ENCODE results near the gene BMX.

BMX gene

DNA sequence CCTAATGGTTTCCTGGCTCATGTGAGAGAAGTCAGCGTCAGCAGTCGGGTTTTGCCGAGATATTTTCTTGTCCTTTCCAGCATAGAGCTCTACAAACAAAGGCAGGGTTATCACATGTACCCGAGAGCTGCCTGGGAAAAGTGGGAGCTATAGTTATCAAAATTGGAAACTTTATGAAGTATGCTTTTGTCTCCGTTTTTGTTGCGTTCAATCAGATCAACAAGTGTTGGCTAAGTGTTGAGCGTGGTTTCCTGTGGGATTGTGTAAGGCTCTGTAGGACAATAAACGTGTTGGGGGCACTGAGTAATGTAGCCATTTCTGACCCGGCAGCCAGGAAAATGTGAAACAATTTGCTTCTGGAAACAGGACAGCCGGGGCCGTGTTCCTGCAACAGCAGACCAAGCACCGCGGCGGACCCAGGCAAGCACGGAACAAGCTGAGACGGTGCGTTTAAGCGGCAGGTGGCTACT is at the start of gene BMX:
BMX (plus strand) TSS at position 311 of the 470 bp plus-strand sequence. CDS start 7,547 bp downstream, outside the sequence.
- Histone ChIP-seq H3K4me3 (ENCODE audit: low read depth, low read length) (no peak within 1 kb of the TSS), H3K36me3 (ENCODE audit: insufficient read depth, low read length) (no peaks in the 10 kb centered on the region), H3K4me1 (ENCODE audit: control insufficient read depth, insufficient read depth, low read length, unreplicated experiment) (no peaks in the 10 kb centered on the region), H3K79me2 (ENCODE audit: control insufficient read depth, insufficient read depth, low read length, unreplicated experiment) (no peaks in the 10 kb centered on the region), H2AFZ (ENCODE audit: low read length, unreplicated experiment) (no peak within 1 kb of the TSS), H3K27me3 (ENCODE audit: insufficient read depth, low read length) (peaks cover 23% of the 10 kb centered on the region; the same call in 1 of the 2 replicates), H3K27ac (ENCODE audit: low read depth, low read length) (no peak within 1 kb of the TSS)

DNA sequence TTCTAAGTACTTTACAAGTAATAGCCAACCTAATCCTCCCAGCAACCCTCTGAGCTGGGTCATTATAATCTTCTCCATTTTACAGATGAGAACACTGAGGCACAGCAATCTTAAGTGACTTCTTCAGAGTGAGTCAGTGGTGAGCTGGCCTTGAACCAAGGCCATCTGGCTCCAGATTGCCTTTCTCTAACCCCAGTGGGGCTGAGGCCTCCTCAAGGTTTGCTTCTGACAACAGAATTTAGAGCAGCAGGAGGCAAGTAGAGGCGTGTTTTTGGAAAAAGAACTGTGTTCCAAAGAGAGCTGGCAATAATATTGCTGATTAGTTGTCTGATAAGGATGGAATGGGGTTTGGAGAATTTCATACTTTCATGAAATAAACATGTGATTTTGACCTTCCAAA is 48.7 kb upstream of the BMX start:
- H3K36me3 ChIP-seq (ENCODE audit: insufficient read depth, low read length) = no peaks in the 10 kb centered on the region
- no peak overlapping the region for H3K4me3 ChIP-seq (ENCODE audit: low read depth, low read length)
- H3K79me2 ChIP-seq (ENCODE audit: control insufficient read depth, insufficient read depth, low read length, unreplicated experiment) = no peaks in the 10 kb centered on the region
- no peak overlapping the region for H3K27ac ChIP-seq (ENCODE audit: low read depth, low read length)
- no peak overlapping the region for H2AFZ ChIP-seq (ENCODE audit: low read length, unreplicated experiment)
- no peaks in the 10 kb centered on the region for H3K4me1 ChIP-seq (ENCODE audit: control insufficient read depth, insufficient read depth, low read length, unreplicated experiment)
- no peaks in the 10 kb centered on the region for H3K27me3 ChIP-seq (ENCODE audit: insufficient read depth, low read length)

DNA sequence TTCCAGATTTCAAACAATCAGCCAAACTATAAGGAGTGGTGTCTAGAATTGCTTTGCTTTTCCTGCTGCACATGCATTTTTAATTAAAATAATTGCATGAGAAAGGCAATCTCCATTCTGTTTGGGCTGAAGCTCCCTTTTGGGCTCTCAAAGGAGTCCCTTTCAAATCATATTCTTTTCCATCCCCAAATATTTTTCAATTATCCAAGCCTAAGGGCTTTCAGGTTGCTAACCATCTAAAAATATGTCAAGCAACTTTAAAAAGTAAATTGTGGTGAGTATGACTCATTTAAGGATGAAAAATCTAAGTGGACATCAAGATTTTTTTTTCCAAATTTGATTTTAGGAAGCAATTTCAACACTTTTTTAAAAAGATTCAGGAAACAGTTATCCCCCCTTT is 35.9 kb upstream of the BMX start:
- Histone ChIP-seq H3K27me3 (ENCODE audit: insufficient read depth, low read length) (no peaks in the 10 kb centered on the region), H3K36me3 (ENCODE audit: insufficient read depth, low read length) (0 out of 2 replicates have a peak, but pooled peaks cover 4% of the 10 kb centered on the region), H2AFZ (ENCODE audit: low read length, unreplicated experiment) (no peak overlapping the region), H3K4me1 (ENCODE audit: control insufficient read depth, insufficient read depth, low read length, unreplicated experiment) (peaks cover 10% of the 10 kb centered on the region), H3K4me3 (ENCODE audit: low read depth, low read length) (no peak overlapping the region), H3K79me2 (ENCODE audit: control insufficient read depth, insufficient read depth, low read length, unreplicated experiment) (no peaks in the 10 kb centered on the region), H3K27ac (ENCODE audit: low read depth, low read length) (no peak overlapping the region)

DNA sequence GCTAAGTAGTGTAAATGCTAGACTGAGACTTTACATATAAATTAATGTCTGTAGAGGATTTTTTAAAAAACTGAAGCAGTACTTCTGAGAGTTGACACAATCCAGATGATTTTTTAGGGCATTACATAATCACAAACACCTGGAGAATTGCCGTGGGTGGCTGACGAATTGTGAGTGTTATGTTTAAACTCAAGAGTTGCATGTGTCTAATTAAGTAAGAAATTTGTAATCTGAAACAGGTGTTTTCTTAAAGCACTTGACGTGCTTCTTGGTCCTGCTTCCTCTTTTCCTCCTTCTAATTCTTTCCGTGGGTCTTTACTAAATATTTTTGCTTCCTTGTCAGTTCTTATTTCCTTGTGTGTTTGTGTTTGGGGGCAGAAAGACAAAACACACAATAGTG is 35.3 kb upstream of the BMX start:
- Histone ChIP-seq H3K79me2 (ENCODE audit: control insufficient read depth, insufficient read depth, low read length, unreplicated experiment) (no peaks in the 10 kb centered on the region), H3K36me3 (ENCODE audit: insufficient read depth, low read length) (0 out of 2 replicates have a peak, but pooled peaks cover 4% of the 10 kb centered on the region), H3K4me3 (ENCODE audit: low read depth, low read length) (no peak overlapping the region), H3K4me1 (ENCODE audit: control insufficient read depth, insufficient read depth, low read length, unreplicated experiment) (peaks cover 10% of the 10 kb centered on the region), H2AFZ (ENCODE audit: low read length, unreplicated experiment) (no peak overlapping the region), H3K27me3 (ENCODE audit: insufficient read depth, low read length) (no peaks in the 10 kb centered on the region), H3K27ac (ENCODE audit: low read depth, low read length) (no peak overlapping the region)

DNA sequence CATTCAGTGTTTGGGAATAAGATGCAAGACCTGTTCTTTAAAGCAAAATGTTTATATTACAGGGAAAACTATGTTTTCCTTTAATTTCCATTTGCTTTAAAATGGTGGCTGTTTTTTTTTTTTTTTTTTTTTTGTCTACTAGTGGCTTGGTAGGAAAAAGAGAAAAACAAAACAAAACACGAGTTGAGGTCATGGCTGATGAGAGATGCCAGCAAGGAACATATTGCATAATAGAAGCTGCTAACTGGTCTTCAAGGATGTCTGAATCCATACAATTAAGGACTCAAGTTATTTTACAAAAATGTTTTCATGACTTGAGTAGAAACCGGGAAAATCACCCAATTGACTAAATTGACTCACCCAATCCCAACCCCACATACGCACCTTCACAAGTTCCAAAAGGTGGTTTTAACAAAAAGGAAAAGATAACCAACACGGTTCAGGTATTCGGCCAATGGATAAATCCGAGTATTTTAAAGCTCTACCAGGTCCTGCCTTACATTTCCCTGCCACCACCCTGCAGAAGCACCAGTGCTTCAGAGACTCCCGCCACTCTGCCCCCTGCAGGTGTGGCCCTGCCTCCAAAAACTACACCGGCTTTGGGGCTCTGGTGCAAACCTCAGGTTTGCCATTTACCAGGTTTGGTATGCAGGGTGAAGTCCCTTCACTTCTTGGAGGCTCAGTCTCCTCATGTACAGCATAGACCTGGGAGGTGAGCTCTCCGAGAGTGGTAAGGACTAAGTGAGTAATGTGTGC is 34.5 kb upstream of the BMX start:
- Histone ChIP-seq H3K4me1 (ENCODE audit: control insufficient read depth, insufficient read depth, low read length, unreplicated experiment) (peaks cover 10% of the 10 kb centered on the region), H3K36me3 (ENCODE audit: insufficient read depth, low read length) (0 out of 2 replicates have a peak, but pooled peaks cover 4% of the 10 kb centered on the region)

DNA sequence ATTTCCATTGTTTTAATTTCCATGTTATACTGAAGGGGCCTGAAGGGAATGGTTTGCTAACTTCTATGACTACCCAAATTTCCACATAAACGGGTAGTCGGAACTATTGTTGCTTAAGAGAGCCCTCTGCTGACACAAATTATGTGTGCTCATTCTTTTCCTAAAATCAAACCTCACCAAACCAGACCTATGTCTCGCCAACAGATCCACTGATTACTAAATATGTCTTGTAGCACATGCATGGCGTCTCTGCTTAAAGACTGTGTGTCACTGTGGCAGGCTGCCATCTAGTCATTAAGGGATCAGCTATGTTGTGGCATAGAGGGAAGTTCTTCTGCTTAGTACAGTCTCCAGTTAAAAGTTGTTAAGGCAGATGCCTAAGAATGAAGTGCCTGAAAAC is 32.6 kb upstream of the BMX start:
- no peak overlapping the region for H2AFZ ChIP-seq (ENCODE audit: low read length, unreplicated experiment)
- H3K27me3 ChIP-seq (ENCODE audit: insufficient read depth, low read length) = no peaks in the 10 kb centered on the region
- H3K79me2 ChIP-seq (ENCODE audit: control insufficient read depth, insufficient read depth, low read length, unreplicated experiment) = no peaks in the 10 kb centered on the region
- H3K4me3 ChIP-seq (ENCODE audit: low read depth, low read length) = no peak overlapping the region
- peaks cover 17% of the 10 kb centered on the region for H3K4me1 ChIP-seq (ENCODE audit: control insufficient read depth, insufficient read depth, low read length, unreplicated experiment)
- H3K36me3 ChIP-seq (ENCODE audit: insufficient read depth, low read length) = 0 out of 2 replicates have a peak, but pooled peaks cover 4% of the 10 kb centered on the region
- H3K27ac ChIP-seq (ENCODE audit: low read depth, low read length) = no peak overlapping the region

More for the DNA sequence above, 34.5 kb upstream of the BMX start:
- no peak overlapping the region for H3K4me3 ChIP-seq (ENCODE audit: low read depth, low read length)
- no peaks in the 10 kb centered on the region for H3K79me2 ChIP-seq (ENCODE audit: control insufficient read depth, insufficient read depth, low read length, unreplicated experiment)
- no peak overlapping the region for H2AFZ ChIP-seq (ENCODE audit: low read length, unreplicated experiment)
- no peak overlapping the region for H3K27ac ChIP-seq (ENCODE audit: low read depth, low read length)
- H3K27me3 ChIP-seq (ENCODE audit: insufficient read depth, low read length) = no peaks in the 10 kb centered on the region

- Histone ChIP-seq H3K4me1 (ENCODE audit: control insufficient read depth, insufficient read depth, low read length, unreplicated experiment) (peaks cover 18% of the 10 kb centered on the region), H3K4me3 (ENCODE audit: low read depth, low read length) (no peak overlapping the region), H2AFZ (ENCODE audit: low read length, unreplicated experiment) (no peak overlapping the region), H3K27ac (ENCODE audit: low read depth, low read length) (no peak overlapping the region), H3K27me3 (ENCODE audit: insufficient read depth, low read length) (no peaks in the 10 kb centered on the region), H3K36me3 (ENCODE audit: insufficient read depth, low read length) (0 out of 2 replicates have a peak, but pooled peaks cover 4% of the 10 kb centered on the region), H3K79me2 (ENCODE audit: control insufficient read depth, insufficient read depth, low read length, unreplicated experiment) (no peaks in the 10 kb centered on the region)
These were observed 31.0 kb upstream of the BMX start for GRCh38 chrX:15469613-15470012.

DNA sequence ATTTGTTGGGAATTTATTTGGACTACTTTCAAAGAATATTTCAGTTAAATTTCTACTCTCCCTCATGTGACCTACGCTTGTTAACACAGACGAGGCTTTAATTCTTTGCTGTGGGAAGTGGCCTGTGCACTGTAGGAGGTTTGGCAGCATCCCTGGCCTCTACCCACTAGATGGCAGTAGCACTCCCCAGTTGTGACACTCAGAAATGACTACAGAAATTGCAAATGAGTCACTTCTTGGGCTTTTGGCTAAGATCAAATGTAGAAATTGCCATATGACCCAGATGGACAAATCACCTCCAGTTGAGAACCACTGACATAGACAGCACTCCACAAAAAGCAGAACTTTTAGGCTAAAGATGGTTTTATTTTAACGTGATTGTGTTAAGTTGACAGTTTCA is 29.6 kb upstream of the BMX start:
- H3K27me3 ChIP-seq (ENCODE audit: insufficient read depth, low read length) = no peaks in the 10 kb centered on the region
- no peak overlapping the region for H3K4me3 ChIP-seq (ENCODE audit: low read depth, low read length)
- 0 out of 2 replicates have a peak, but pooled peaks cover 4% of the 10 kb centered on the region for H3K36me3 ChIP-seq (ENCODE audit: insufficient read depth, low read length)
- H3K4me1 ChIP-seq (ENCODE audit: control insufficient read depth, insufficient read depth, low read length, unreplicated experiment) = peaks cover 18% of the 10 kb centered on the region
- no peaks in the 10 kb centered on the region for H3K79me2 ChIP-seq (ENCODE audit: control insufficient read depth, insufficient read depth, low read length, unreplicated experiment)
- peak overlapping the region; percentile 34; the same call in 1 of the 2 replicates for H3K27ac ChIP-seq (ENCODE audit: low read depth, low read length)
- no peak overlapping the region for H2AFZ ChIP-seq (ENCODE audit: low read length, unreplicated experiment)

DNA sequence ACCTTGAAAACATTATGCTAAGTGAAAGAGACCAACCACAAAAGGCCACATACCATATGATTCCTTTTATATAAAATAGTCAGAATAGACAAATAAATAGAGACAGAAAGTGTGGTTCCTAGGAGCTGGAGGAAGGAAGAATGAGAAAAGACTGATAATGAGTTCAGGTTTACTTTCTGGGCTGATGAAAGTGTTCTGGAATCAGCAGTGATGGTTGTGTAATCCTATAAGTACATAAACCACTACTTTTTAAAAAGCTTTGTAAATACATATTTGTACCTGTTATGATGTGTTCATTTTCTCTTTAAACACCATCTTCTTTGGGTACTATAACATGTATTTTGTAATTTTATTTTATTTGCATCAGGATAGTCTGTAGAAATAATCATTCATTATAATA is 28.1 kb upstream of the BMX start:
- peaks cover 18% of the 10 kb centered on the region for H3K4me1 ChIP-seq (ENCODE audit: control insufficient read depth, insufficient read depth, low read length, unreplicated experiment)
- H3K4me3 ChIP-seq (ENCODE audit: low read depth, low read length) = no peak overlapping the region
- H3K79me2 ChIP-seq (ENCODE audit: control insufficient read depth, insufficient read depth, low read length, unreplicated experiment) = no peaks in the 10 kb centered on the region
- H3K27ac ChIP-seq (ENCODE audit: low read depth, low read length) = no peak overlapping the region
- H3K27me3 ChIP-seq (ENCODE audit: insufficient read depth, low read length) = no peaks in the 10 kb centered on the region
- H3K36me3 ChIP-seq (ENCODE audit: insufficient read depth, low read length) = no peaks in the 10 kb centered on the region
- no peak overlapping the region for H2AFZ ChIP-seq (ENCODE audit: low read length, unreplicated experiment)

GRCh38 chrX:15474028-15474427 is 26.6 kb upstream of the BMX start:
- Histone ChIP-seq H3K27ac (ENCODE audit: low read depth, low read length) (no peak overlapping the region), H3K27me3 (ENCODE audit: insufficient read depth, low read length) (no peaks in the 10 kb centered on the region)

DNA sequence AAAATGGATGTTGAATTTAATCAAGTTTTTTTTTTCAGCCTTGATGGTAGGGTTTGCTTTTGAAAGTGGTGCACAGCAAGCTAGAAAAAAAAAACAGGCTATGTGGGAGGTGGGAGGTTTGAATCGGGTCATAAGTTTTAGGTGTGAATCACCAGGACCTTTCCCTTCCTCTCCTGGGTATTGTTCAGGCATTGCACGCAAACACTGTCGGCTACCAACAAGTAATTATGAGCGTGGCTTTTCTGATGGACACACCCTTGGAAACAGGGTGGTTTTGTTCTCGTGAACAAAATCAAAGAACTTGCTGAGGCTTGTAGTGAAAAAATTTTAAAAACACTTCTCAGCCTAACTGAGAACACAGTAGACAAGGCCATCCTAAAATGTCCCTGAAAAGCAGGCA is 25.6 kb upstream of the BMX start:
- Histone ChIP-seq H3K27ac (ENCODE audit: low read depth, low read length) (peak overlapping the region; percentile 71), H3K36me3 (ENCODE audit: insufficient read depth, low read length) (no peaks in the 10 kb centered on the region), H3K27me3 (ENCODE audit: insufficient read depth, low read length) (no peaks in the 10 kb centered on the region), H3K4me1 (ENCODE audit: control insufficient read depth, insufficient read depth, low read length, unreplicated experiment) (peaks cover 18% of the 10 kb centered on the region), H3K79me2 (ENCODE audit: control insufficient read depth, insufficient read depth, low read length, unreplicated experiment) (no peaks in the 10 kb centered on the region), H3K4me3 (ENCODE audit: low read depth, low read length) (peak overlapping the region; percentile 25; the same call in 1 of the 2 replicates), H2AFZ (ENCODE audit: low read length, unreplicated experiment) (no peak overlapping the region)

More at GRCh38 chrX:15474028-15474427, 26.6 kb upstream of the BMX start:
- Histone ChIP-seq H3K4me1 (ENCODE audit: control insufficient read depth, insufficient read depth, low read length, unreplicated experiment) (peaks cover 18% of the 10 kb centered on the region), H3K36me3 (ENCODE audit: insufficient read depth, low read length) (no peaks in the 10 kb centered on the region), H3K79me2 (ENCODE audit: control insufficient read depth, insufficient read depth, low read length, unreplicated experiment) (no peaks in the 10 kb centered on the region), H2AFZ (ENCODE audit: low read length, unreplicated experiment) (no peak overlapping the region), H3K4me3 (ENCODE audit: low read depth, low read length) (no peak overlapping the region)
